HG03378 (cell line): Measurements from ENCODE around the gene SLC5A12.
A peak's percentile ranks its signal among the peaks of the same experiment; 100 is the strongest.

ENCODE experiments used
- ATAC-seq: cut with Tn5 transposase; IDR thresholded peaks from one replicate; pipeline ENCODE4 v1.9.1; 2021; ENCODE audit warnings: mild to moderate bottlenecking, moderate library complexity; ENCODE audit not compliant: unreplicated experiment

The SLC5A12 gene, protein sequence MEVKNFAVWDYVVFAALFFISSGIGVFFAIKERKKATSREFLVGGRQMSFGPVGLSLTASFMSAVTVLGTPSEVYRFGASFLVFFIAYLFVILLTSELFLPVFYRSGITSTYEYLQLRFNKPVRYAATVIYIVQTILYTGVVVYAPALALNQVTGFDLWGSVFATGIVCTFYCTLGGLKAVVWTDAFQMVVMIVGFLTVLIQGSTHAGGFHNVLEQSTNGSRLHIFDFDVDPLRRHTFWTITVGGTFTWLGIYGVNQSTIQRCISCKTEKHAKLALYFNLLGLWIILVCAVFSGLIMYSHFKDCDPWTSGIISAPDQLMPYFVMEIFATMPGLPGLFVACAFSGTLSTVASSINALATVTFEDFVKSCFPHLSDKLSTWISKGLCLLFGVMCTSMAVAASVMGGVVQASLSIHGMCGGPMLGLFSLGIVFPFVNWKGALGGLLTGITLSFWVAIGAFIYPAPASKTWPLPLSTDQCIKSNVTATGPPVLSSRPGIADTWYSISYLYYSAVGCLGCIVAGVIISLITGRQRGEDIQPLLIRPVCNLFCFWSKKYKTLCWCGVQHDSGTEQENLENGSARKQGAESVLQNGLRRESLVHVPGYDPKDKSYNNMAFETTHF

DNA sequence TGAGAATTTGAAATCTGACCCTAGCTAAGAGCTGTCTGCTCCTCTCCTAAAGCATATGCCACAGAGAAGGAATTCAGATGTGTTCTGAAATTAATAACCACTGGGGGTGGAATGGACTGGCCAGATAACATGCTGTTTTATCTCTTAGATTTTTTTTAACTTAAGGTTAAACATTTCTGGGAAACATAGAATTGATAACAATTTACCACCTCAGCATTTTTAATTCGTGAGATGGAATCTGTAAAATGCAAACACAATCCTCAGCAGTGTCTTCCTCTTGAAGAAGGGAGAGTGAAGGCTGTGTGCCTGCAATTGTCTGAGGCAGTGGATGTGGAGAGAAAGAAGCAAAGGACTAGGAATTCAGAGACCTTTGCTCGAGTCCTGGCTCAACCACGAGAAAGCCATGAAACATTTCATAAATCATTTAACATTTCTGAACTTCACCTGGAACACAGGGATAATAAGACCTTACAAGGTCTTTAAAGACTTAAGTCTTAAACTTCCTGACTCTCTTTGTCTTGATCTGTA is at the start of gene SLC5A12:
TSS of gene SLC5A12 (minus strand) at position 113 of the 528 bp plus-strand sequence. CDS start 346 bp downstream, outside the sequence.
- no peak for ATAC-seq

DNA sequence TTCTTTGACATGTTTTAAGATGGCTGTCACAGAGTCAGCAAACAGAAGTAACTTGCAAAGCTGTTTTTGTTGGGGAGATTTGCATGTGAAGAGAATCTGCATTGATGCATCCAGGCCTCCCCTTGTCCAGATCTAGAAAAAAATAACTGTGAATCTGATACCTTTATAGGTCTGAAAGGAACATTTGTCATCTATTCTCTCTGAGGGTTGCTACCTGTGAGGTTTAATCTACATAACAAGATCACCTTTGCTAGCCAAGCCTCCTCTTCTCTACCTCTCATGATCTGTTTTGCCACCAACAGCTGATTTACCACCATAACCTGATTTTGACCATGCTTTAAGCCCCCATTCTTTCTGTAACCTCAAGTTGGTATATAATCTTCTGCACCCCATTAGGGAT is 47.2 kb upstream of the SLC5A12 start:
- ATAC-seq = no peak

DNA sequence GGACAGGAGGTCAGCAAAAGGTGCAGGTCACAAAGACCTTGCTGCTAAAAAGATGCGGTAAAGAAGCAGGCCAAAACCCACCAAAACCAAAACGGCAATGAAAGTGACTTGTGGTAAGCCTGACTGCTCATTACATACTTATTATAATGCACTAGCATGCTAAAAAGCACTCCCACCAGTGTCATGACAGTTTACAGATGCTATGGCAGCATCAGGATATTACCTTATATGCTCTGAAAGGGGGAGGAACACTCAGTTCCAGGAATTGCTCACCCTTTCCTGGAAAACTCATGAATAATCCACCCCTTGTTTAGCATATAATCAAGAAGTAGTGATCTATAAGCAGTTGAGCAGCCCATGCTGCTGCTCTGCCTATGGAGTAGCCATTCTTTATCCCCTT is 45.2 kb upstream of the SLC5A12 start:
- no peak for ATAC-seq

DNA sequence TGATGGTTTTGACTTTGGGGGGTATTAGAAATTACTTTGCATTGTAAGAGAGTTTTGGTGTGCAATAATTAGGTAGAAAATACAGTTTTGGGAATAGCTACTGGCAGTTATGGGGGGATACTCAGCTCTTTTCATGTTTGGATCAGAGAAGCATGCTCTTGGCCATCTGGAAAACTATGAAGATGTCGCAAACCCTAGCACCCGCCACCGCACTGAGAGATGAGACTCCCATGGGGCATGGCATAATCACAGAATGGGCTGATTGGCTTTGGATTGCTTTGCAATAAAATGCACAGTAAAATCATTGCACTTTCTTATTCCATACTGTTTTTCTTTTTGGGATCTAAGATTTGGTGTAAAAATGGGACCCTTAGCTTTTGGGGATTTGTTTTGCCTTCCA is 43.5 kb upstream of the SLC5A12 start:
- ATAC-seq = no peak

DNA sequence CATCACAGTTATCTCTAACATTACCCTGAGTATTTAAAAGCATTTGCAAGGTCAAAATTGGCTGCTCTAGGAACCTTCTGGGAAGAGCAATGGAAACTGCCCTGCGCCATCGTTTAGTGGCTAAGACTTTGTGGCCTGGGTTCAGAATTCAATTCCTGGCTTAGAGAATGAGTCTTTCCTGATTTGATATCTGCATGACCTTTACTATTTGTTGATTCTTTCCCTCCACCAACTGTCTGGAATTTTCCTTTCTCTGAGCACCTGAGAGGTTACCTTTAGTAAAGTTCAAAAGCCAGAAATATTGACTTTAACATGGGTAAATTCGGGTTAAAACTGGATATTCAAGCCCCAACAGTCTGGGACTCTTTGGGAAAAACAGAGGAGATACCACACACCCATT is 43.0 kb upstream of the SLC5A12 start:
- ATAC-seq = no peak

DNA sequence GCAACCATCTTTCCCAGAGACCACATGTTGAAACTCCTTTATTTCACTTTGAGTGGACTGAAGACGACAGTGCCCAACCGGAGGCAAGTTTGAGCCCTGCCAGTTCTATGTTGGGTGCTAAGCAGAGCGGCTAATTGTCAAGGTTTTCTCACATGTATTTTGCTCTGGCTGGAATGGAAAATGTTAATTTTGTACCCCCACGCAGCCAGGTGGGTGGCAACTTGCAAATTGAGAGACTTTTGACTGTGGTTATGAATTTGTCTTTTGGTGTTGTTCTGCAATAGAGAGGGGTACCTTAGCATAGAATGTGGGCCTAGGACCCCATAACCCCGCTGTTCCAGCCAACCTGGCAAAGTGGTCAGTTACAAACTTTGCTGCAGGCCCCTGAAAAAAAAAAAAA is 42.5 kb upstream of the SLC5A12 start:
- no peak for ATAC-seq

DNA sequence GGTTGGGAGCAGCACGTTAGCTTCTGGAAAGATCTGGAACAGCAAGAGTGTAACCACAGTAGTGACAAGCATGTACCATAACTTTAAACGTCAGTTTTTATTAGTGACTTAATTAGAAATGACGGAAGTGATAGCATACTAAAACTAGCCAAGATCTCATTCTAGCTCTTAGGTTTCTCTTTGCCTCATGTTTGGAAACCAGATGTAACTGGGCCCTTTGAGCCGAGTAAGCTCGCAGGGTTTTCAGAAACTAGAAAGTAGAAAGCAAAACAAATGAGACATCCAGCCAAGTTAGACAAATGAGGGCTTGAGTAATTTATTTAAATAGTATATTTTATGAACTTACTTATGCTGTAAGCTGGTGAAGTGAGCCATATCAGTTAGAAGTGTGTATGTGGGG is 40.2 kb upstream of the SLC5A12 start:
- no peak for ATAC-seq

DNA sequence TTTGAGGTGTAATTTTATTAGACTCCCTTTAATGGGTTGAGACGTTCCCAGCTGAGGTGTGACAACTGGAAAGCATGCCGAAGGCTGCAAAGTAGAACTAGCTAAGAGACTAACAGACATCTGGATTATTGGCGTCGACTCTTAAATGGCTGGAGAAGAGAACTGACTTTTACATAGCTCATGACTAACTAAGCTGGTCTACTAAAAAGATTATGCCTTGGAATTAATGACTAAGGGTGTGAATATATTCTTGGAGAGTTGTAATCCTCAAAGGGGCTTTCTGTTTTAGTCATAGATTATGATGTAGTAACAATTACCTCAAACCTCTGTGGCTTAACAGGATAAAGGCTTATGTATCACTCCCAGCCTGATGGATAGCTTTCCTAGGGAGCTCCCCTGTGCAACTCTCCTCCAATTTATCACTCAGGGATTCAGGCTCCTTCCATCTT is 39.5 kb upstream of the SLC5A12 start:
- ATAC-seq = no peak

DNA sequence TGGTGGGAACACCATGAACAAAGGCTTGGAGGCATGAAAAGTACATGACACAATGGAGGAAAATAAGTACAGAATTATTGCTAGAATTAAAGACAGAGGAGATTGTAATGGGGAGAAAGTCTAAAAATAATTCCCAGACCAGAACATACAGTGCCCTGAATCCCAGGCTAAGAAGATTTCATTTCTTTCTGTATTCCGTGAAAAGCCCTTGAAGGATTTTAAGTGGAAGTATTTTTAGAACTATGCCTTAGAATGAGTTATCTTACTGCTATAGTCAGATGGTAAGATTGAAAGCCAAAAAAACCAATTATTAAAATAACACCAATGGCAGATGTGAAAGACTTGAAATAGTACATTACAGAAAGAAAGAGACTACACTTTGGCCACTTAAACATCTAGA is 36.1 kb upstream of the SLC5A12 start:
- ATAC-seq = no peak

DNA sequence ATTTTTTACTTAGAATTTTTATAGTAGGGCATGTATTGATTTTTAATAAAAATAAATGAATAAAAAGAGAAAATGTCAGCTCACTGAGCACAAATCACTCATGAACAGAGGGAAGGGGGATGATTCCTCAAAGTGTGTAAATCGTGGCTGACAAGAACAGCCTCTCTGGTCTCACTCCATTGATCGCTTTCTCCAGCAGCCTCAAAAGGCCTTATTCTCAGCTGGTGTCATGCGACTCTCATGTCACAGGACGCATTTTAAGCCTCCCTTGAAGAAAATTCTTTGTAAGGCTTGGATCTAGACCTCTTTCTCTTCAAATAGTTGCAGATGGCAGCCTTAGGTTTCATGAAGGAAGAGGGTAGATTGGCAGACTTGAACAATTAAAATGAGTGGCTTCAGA is 33.9 kb upstream of the SLC5A12 start:
- ATAC-seq = no peak

DNA sequence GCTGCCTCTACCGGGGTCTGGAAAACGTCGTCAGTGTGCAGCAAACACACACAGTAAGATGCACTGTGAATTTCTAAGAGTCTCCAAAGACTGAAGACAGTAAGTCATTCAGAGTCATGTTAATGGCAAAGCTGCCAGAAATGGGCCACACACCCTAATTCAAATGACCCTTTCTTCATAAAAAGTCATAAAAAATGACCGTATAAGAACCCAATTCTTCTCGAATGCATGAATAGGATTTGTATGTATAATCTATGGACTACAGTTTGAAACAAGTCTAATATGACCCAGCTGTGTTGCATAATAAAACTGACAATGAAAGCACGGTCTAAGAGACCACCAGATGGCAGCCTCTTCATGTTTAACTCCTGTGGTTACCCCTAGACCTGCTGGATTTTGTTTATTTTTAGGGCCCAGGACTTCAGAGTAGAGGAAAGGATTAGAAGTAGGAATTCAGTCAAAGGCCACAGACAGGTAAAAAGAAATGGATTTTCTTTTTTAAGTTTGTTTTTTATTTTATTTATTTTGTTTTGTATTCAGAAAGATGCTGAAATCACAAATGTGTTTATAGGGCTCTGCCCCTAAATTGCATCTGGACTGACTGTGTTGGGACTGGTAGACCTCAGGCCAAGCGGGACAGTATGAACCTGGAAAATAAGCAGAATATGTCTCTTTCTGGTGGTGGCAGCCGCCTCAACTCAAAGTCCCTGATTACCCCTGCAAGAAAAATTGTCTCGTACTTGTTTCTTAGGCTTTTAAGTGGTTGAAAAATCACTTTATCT is 32.1 kb upstream of the SLC5A12 start:
- ATAC-seq = peak; percentile 78

DNA sequence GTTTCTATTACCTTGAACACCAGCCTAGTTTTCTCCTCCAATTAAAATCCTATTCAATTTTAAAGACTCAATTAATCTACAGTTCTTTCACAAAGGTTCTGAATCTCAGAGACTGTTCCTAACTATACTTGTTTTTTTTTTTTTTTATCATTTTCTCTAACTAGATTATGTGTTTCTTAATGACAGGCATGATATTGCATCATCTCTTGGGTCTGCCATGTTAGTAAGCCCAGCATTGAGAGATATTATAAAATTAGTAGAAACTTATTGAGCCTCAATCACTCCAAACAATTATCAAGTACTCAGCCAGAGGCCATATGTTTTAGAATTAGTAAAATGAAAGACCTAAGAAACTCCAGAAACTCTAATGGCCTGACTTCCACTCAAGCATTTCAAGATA is 28.1 kb upstream of the SLC5A12 start:
- no peak for ATAC-seq

DNA sequence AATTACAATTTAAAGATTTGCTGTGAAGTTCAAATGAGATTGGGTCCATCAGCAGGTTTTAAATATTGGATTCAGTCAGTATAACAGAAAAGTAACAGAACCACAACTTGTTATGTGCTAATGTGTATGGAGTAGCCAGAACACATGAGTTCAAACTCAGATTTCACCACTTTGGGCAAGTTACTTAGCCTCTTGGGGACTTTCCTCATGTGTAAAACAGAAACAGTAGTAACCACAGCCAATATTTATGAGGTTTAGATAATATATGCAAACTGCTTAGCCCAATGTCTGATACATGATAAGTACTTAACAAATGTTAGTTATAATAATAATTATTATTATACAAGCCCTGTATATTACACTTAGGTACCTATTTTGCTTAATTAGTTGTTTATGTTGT is 21.8 kb upstream of the SLC5A12 start:
- ATAC-seq = peak; percentile 91

DNA sequence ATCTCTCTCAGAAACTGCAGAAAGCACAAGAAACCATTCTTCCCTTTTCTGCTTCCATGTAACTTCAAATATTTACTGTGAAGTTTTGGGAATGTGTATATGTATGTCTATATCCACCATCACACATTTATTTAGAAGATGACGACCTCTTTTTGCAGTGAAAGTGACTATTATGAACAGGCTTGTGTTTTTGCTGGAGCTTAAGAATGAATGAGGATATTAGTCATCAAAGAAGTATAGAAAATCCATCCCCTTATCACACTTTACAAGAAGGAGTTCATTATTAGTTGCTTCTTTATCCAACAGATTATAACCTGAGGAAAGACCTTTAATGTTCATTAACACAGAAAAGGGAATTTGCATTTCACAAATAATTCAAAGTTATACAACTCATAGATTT is 21.1 kb upstream of the SLC5A12 start:
- ATAC-seq = no peak

DNA sequence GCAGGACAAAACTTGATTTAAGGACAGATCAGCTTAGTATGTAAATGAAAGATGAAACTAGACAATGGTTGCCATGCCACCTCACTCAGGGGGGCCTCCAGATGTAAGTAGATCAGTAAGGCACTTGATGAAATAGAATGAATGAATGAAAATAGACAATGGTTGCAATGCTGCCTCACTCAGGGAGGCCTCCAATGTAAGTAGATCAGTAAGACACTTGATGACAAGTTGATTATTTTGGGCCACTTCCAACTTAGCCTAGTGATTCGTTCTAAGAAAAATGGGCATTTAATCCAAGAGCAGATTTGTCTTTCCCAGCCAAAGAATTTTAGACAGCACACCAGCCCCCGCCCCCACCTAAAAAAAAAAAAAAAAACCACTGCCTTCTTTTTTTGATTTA is 19.2 kb upstream of the SLC5A12 start:
- ATAC-seq = no peak

DNA sequence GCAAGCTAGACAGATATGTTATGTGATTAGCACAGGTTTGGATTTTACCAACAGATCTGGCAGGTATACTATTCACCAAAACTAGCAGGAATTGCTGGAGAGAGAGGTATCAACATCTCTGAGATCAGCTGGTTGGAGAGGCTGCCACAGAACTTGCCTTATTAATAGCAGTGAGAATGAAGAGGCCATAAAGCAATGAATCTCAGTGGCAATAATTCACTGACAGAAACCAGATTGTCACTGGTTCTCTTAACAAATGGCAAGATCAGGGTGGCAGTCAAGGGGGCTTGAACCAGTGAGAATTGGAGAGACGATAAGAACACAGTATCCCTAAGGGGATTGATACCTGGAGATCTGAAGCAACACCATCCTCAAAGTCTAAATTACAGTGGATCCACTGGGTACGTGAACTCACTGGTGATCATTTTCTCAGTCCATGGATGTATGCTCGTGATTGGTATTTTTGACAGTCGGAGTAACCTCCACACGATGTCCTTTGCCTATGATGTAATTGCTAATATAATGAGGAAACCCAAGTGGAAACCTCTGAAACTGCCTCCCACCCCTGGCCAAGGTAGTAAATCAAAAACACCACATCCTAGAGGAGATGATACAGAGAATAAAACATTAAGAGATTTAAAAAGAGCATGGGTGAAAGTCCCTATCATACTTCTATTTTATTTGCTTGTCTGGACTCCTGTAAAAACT is 17.7 kb upstream of the SLC5A12 start:
- no peak for ATAC-seq

DNA sequence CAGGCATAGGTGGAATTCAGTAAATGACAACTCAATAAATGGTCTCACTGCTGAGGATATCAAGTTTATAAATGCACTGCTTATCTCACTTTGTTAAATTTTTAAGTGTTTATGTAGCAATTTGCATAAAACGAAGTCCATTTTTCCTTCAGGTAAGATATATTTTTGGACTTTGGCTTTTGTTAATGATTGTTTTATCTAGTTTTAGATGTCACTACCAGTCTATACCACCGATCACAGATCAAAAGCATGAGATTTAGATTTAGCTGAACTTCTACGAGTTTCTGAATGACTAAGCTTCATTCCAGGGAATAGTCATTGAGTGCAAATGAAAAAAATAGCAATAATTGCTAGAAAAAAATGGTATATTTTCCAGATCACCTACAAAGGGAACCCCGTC is 12.8 kb upstream of the SLC5A12 start:
- no peak for ATAC-seq

DNA sequence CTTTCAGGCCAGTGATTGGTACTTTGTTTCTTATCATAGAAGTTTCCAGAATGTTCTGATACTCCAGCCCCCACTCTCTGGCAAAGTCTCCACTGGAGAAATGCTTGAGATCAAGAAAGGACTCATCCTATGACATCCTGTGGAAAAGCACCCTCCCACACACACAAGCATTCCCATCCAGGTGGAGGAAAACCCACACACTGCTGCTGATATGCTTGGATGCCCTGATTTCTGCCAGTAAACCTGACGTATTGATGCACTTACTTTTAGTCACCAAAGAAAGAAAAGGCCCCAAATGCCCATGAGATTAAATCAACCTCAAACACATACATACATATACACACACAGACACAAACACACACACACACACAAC is 9.2 kb upstream of the SLC5A12 start:
- ATAC-seq = no peak

DNA sequence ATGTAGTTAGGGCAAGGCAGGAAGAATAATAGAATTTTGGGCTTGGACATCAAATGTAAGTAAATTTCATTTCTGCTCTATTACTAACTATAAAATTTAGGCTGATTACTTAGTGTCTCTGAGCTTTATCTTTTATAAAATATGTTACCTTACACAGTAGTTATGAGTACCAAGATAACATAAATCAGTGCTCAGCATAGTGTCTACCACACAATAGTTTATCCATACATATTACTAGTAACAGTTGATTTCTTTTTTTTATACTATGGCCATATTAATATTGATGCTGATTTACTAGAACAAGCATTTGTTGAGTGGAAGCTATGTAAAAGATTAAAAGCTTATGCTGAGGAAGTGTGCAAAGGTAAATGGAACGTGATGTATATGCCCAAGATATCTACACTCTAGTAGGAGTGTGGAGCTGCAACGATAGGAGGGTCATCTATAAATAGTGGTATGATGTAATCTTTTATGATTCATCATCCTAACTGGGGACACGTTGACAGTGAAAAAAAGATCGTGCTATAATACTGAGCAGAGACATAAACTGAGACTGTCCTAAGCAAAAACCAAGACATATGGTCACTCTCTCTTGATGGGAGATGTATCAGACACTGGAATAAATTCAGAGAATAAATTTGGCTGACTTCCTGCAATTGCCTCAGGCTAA is 8.7 kb upstream of the SLC5A12 start:
- ATAC-seq = no peak

DNA sequence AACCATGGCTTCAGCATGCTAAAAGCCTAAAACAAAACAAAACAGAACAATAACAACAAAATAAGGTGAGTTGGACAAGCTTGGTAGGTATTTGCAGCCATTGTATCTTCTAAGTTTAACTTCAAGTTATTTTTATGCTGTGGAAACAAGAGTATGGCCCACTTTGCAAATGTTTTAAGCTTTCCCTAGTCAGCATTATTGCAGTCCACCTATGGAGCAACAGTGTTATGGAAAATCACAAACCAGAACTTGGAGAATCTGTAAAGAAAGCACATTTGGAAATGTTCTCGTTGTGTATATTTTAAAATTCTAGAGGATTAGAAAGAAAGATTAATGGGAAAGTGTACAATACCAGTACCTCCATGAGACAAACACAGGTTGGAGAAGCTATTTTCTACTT is 7.4 kb upstream of the SLC5A12 start:
- no peak for ATAC-seq
